LNCaP clone FGC (cell line): ENCODE results near the gene DCLK2.
A peak's percentile ranks its signal among the peaks of the same experiment; 100 is the strongest.

Source experiments
- DNase-seq: peaks from one replicate; pipeline ENCODE4 v3.0.0-alpha.2; 2011; ENCODE audit warnings: low read depth
- H3K4me3 ChIP-seq: 2 replicates; pipeline ENCODE4 v1.5.1; 2011; ENCODE audit warnings: mild to moderate bottlenecking, low read depth, low read length, control low read depth
- TF ChIP-seq, protein P1 (sequence below): IDR thresholded peaks from 2 replicates; pipeline ENCODE4 v1.5.1; 2012; ENCODE audit warnings: mild to moderate bottlenecking; ENCODE audit not compliant: control insufficient read depth, insufficient read depth; ENCODE audit errors: extremely low read depth

Gene DCLK2

DNA sequence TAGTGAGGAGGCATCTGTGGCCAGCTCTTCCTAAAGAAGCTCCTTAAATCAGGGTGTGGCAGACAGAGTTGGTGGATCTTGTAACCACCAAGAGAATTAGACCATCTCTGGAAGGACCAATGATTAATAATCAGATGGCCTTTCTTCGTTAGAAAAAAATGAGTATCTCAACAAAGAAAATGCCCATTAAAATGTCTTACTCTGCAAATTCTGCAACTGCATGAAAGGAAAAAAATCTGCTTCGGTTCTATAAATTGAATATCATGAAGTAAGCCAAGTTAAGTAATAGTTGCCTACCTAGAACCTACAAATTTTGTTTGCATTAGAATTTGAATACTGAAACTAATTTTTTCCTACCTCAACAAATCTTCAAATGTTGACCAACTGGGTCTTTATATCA, 4.2 kb upstream of the DCLK2 start:
- H3K4me3 ChIP-seq: no peak overlapping the region
- TF ChIP-seq, protein P1, sequence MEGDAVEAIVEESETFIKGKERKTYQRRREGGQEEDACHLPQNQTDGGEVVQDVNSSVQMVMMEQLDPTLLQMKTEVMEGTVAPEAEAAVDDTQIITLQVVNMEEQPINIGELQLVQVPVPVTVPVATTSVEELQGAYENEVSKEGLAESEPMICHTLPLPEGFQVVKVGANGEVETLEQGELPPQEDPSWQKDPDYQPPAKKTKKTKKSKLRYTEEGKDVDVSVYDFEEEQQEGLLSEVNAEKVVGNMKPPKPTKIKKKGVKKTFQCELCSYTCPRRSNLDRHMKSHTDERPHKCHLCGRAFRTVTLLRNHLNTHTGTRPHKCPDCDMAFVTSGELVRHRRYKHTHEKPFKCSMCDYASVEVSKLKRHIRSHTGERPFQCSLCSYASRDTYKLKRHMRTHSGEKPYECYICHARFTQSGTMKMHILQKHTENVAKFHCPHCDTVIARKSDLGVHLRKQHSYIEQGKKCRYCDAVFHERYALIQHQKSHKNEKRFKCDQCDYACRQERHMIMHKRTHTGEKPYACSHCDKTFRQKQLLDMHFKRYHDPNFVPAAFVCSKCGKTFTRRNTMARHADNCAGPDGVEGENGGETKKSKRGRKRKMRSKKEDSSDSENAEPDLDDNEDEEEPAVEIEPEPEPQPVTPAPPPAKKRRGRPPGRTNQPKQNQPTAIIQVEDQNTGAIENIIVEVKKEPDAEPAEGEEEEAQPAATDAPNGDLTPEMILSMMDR: no peak
- DNase-seq: no peak

DNA sequence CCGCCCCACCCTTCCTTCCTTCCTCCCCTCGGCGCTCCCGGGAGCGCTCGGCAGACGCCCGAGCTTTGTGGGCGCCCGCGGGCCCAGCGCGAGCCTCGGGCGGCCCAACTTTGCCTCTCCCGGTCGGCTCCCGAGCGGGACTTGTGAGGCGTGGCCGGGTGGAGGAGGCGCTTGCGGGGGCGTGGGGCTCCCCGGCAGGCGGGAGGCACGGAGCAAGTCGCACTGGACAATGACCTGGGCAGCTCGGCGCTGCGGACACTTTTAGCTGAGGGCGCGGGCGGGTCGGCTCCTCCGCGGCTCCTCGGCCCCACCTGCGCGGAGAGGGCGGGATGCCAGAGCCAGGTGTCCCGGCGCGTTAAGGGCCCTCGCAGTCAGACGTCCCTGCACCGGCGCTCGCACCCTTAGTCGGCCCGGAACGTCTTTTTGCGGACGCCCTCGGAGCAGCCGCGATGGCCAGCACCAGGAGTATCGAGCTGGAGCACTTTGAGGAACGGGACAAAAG, 385 bp downstream of the DCLK2 start:
- TF ChIP-seq, protein P1: no peak
- no peak for DNase-seq
- H3K4me3 ChIP-seq: peak overlapping the region; percentile 64

DNA sequence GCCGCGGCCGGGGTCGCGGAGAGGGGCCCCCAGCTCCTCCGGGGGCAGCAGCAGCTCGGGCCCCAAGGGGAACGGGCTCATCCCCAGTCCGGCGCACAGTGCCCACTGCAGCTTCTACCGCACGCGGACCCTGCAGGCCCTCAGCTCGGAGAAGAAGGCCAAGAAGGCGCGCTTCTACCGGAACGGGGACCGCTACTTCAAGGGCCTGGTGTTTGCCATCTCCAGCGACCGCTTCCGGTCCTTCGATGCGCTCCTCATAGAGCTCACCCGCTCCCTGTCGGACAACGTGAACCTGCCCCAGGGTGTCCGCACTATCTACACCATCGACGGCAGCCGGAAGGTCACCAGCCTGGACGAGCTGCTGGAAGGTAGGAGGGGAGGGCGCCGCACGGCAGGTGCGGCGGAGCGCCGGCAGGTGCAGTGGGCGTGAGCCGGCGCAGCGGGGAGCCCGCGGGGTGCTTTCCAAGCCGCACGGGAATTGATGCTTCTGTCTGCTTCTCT, 886 bp downstream of the DCLK2 start:
- peak overlapping the region; percentile 64 for H3K4me3 ChIP-seq
- TF ChIP-seq, protein P1: no peak
- no peak for DNase-seq

DNA sequence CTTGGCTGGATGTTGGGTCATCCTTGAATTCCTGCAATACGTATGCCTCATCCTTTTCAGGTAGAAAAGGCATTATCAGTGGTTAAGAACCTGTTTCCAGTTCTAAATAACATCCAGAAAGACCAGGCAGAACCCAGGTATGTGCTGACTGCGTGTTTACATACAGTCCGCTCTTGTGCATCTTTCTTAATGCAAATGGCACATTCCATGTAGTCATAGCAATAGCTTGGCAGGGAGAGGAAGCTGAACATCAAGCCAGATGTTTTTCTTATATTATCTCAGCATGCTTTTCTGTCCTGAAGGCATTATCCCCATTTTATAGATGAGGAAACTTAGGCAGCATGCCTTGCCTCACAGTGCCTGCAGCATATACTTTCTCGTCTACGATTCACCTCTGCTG, 2.1 kb downstream of the DCLK2 start:
- TF ChIP-seq, protein P1: no peak
- no peak for DNase-seq
- no peak overlapping the region for H3K4me3 ChIP-seq

DNA sequence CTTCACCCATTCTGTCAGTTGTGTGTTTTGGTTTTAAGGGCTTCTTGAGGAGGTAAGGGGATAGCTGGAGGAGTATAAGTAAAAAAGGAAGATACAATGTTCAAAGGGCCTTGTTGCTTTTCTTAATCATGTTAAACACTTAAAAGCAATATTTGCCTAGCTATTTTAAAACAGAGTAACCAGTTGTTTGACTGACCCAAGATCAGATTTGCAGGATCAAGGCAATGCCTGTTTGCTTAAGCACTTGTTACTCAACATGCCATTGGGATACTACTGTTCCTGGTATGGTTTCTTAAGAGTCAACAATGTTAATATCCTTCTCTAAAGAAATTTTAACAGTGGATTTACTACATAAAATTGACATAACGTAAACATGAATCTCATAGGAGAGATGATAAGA, 2.6 kb downstream of the DCLK2 start:
- TF ChIP-seq, protein P1: no peak
- no peak overlapping the region for H3K4me3 ChIP-seq
- DNase-seq: peak; percentile 72

DNA sequence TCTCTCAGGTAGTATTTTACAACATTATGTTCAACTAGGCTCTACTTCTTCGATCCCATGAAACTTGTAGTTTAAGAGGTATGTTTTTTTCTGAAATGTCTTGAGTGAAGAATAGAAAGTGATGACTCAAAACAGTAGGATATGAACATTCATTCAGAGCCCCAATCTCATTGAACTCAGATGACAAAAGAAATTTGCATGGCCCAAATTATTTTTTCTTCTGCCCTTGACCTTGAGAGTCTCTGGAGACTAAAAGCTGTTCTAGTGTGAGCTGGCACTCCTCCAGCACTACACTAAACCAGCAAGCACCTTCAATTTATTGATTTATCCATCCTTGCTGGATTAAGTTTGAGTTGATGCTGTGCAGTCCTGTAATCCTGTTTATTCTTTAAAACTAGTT, 4.0 kb downstream of the DCLK2 start:
- DNase-seq: no peak
- TF ChIP-seq, protein P1: no peak
- no peak overlapping the region for H3K4me3 ChIP-seq

DNA sequence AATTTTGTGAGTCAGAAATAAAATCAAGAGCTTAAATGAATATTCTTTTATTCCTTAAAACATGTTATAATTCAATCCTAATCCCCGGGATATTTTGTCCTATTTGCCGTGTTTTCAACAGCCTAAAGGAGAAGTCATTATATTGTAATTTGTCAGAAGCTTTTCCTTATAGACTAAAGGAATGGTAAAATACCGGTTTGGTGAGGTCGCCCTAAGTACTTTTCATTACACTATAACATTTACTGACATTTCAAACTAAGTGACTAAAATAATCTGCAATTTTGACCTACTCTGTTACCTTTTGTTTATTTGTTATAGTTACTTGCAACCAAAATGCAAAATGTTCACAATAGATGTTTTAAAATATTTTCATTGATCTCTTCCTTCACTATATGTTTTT, 8.8 kb downstream of the DCLK2 start:
- peak; percentile 52 for DNase-seq
- TF ChIP-seq, protein P1: no peak
- no peak overlapping the region for H3K4me3 ChIP-seq
